ENCODE measurements around the gene MRGPRX3.

The MRGPRX3 gene

GRCh38 chr11:18168372-18168771 lies 36.0 kb downstream of the MRGPRX3 start:
- no peak for DNase-seq (ENCODE audit: low spot score)

DNA sequence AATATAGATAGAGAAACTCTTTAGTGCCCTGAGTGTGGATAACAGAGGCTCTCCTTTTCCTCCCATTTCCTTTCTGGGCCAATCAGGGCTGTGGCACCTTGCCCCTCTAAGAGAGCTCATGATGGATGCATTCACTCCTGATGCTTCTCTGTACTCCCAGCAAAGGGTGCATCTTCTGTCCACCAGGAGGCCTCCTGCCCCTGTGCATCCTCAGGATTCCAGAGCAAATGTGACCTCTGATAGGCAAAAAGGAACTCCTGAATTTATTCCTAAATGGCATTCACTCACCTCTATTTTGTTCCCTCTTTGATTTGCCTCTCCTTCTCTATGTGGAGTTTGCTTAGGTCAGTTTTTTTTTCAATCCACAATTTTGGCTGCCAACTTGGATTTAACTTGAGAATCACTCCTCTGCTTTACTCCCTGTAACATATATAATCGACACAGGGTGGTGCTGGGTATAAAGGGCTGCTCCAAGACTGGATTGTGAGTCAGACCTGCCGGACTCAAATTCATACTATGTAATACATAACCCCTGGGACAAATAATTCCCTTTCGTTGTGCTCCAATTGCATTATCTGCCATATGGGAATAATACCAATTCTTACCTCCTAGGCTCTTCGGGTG lies 39.1 kb downstream of the MRGPRX3 start:
- peak; percentile 52 for DNase-seq (ENCODE audit: low spot score)

DNA sequence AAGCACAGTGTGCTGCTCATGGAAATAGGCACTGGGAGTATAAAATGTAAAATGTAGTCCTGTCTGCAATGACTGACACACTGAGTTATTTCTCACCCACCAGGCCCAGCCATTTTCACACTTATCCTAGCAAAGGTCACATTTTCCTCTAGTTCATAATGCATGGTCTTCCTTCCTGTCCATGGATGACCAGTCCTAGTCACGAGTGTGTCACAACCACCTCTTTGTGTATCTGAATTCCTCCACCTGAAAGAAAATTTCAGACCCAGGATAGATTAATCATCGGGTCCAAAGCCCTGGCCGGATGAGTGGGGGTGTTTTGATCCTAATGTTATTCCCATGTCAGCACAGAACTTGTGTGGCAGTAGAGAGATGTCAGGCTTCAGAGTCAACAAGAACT lies 40.3 kb downstream of the MRGPRX3 start, which contains the start of gene MRGPRX4:
MRGPRX4 (plus strand) TSS at position 172 of the 400 bp plus-strand sequence. CDS start 420 bp downstream, outside the sequence.
- no peak for DNase-seq (ENCODE audit: low spot score)

GRCh38 chr11:18173225-18173866 lies 41.0 kb downstream of the MRGPRX3 start:
- no peak for DNase-seq (ENCODE audit: low spot score)

Data from HuH-7.5 (cell line).